GM19328 (cell line): Measurements from ENCODE around the gene TCF7.

ENCODE experiments used
- ATAC-seq: cut with Tn5 transposase; IDR thresholded peaks from one replicate; pipeline ENCODE4 v1.9.1; 2021; ENCODE audit warnings: mild to moderate bottlenecking, moderate library complexity; ENCODE audit not compliant: unreplicated experiment

Gene TCF7

DNA sequence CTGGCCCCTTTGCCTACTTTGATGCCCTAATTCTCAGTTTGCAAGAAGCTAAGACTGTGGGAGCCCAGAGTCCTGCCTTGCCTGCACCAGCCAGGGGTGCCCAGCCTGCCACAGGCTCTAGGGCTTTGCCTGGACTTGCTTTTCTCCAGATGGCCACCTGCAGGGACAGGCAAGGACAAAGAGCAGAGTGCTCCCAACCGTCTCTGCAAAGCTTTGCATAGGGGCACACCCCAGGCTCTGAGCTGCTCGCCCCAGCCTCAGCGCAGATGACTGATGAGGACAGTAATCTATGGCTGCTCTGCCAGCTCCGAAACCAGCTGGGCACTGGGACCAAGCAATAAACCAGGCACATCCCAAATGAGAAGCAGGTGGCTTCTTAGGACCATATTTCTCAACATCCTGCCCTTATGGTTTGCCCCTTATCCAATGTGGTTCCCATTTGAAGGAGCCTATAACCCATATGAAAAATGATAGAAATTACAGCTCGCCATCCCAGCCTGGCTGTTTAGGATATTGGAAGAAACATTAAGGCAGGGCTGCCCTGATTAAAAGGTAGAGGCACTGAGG is 25.4 kb upstream of the TCF7 start:
- no peak for ATAC-seq

DNA sequence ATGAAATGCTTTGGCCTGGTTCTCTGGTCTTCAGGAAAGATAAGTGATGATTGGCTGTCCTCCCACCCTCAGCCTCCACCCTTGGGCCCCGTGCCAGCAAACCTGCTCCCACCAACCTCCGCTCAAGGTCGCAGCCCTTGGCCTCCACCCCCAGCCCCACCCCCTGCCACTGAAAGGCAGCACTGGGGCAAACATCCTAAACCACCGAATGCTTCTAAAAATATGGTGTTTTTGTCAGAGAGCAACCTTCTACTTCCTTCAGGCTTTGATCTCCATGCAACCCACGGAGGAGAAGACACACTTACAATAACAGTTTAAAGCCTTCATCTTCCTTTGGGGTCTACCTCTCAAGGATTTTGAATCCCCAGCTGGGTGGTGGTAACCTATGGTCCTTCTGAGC is 24.0 kb upstream of the TCF7 start:
- ATAC-seq = no peak

DNA sequence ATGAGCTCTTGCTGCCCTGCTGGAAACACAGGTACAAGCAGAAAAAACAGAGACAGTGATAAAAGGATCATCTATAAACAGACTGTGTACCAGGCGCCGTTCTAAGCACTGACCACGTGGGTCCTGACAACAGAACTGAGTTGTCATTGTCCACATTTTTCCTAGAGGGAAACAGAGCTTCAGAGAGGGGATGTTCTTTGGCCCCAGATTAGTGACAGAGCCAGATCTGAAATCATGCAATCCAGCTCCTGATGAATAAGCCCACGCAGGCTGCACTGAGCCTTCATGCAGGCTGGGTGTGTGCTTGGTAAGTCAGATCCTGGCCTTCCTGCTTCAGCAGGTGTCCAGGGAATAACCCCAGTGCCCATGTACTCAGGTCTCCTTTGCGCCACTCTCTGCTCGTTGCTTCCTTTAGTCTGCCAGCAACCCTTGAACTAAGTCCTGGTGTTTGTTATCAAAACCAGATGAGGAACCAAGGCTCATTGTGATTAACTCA is 22.8 kb upstream of the TCF7 start:
- no peak for ATAC-seq

DNA sequence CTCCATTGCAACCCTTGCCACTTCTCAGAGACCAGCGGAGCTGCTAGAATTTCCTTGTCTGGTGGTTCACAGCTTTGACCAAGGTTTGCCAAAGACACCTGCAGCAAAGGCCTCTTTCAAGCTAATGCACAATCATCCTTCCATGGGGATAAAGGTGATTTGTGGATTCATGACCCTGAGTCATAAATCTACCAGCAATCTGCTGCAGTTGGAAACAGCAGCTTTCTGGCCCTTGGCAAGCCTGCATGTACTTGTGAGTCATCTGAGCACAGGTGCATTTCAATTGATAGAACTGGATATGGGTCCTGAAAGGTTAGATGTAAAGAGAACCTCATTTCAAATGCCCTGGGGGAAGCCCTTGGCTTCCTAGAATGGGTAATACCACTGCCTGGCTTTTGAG is 21.6 kb upstream of the TCF7 start:
- ATAC-seq = no peak

DNA sequence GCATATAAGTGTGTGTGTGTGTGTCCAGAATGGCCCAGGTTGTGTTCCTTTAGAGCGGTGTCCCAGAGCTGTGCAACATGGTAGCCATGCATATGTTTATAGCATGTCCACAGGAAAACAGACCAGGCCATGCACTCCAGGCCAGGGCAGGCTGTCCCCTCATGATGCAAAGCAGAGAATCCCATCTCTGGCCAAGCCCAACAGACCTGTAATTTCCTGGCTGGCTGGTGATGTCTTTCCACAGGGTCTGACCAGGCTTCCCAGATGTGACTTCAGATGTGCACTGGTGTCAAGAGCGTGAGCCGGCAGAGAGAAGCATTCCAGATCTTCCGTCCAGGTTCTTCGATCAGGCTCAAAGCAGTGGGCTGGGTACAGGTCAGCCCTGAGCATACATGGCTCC is 21.1 kb upstream of the TCF7 start:
- ATAC-seq = no peak

DNA sequence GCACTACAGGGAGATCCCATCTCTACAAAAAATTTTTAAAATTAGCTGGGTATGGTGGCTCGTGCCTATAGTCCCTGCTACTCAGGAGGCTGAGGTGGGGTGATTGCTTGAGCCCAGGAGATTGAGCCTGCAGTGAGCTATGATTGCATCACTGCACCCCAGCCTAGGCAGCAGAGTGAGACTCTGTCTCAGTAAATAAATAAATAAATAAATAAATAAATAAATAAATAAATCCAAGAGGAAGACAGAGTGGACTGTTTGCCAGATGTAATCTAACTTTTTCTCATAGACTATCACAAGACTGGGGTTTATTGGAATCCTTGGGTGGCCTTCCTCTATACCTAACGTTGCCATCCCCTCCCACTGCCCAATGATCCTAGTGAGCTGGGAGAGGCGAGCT is 19.2 kb upstream of the TCF7 start:
- ATAC-seq = no peak

DNA sequence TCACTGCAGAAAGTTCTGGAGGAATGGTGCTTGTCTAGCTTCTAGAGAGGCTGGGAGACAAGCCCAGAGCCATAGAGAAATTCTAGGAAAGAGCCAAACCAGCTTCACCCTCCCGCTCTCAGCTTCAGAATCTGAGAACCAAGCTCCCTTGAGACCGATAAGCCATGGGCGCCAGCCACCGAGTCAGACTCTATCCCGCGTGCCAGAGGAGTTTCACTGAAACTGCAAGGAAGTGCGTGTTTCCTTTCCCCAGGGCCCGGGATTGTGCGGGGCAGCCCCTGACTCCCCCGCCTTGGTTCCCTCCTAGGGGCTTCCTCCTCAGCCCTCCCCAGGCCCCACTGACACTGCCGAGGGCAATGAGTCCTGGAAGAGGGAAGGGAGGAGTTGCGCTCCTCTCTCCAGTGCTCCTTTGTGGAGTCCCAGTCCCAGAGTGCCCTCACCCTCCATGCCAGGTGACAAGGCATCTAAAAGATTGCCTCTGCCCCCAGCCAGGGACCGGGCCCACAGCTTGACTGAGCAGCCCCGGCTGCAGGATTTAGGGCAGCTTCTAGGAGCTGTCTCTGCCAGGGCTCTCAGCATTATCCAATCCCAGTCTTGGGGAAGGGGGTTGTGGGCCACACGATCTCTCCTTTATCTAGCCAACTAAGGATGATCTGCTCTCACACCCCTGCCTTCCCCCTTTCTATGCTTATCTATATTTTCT is 18.4 kb upstream of the TCF7 start:
- ATAC-seq = no peak

DNA sequence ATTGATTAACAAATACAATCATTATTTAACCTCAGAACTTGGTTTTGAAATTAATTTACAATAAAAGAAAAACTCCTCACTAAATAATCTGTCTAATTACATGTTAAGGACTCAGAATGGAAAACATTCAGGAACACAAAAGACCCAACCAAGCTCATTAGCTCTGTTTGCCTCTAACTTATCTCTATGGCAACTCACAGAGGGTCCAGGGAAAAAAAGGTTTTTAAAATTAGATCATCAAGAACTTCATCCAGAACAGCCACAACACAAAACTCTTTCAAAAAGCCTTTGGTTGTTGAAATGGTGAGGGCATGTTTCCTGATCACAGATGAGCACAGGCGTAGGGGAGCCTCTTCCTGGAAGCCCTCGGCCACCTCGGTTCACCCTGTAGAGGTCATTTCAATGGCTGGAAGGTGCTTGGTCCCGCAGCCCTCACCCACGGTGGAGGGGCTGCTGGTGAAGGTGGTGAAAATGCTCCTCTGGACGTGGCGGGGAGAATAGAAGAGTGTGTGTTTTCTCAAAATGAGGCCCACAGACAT is 17.2 kb upstream of the TCF7 start:
- no peak for ATAC-seq

DNA sequence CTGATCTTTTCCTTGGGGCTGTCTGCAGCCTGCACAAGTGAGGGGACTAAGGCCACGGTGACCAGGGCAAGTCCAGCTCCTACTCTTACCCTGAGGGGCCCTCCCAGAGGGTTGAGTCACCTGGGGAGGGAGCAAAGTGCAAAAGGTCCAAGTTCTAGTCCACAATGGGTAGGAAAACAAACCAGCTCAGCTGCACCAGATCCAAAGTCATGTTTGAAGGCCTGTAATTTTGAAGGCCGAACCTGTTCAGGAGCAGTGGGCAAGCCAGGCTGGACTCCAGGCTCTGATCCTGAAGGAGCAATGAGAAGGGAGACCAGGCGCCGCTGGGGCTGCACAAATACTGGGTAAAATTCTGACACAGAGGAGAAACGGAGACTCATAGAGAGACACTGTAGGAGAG is 15.8 kb upstream of the TCF7 start:
- no peak for ATAC-seq

DNA sequence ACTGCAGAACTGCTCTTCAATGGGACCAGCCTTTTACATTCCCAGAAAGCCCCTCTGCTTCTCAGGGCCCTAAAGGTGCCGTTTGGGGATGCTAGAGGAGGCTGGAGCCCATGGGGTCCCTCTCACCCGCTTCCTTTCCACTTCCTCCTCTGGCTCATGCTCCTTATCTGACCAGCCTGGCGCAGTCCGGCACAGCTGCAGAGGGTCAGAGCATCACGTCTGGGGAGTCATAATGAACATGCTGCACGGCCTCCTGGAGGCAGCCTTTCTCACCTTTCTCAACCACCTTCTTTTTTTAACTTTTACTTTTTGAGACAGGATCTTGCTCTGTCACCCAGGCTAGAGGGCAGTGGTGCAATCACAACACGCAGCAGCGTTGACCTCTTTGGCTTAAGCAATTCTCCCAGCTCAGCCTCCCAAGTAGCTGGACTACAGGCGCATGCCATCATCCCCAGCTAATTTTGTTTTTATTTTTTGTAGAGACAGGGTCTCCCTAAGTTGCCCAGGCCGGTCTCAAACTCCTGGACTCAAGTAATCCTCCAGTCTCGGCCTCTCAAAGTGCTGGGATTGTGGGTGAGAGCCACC is 15.1 kb upstream of the TCF7 start:
- no peak for ATAC-seq

DNA sequence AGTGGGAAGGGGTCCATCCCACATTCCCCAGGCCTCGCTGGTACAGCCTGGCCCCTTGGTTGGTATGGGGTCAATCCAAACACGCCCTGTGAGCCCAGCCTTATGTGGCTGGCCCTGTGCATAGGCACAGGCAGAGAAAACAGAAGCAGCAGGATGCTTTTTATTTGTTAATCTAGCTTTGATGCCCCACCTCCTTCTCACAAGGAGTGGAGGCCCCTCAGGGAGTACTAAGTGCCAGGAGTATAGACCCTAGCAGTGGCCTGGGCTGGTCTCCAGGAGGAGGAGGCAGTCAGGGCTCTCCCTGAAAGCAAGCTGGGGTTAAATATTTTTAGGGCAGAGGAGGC is 14.6 kb upstream of the TCF7 start:
- ATAC-seq = no peak

DNA sequence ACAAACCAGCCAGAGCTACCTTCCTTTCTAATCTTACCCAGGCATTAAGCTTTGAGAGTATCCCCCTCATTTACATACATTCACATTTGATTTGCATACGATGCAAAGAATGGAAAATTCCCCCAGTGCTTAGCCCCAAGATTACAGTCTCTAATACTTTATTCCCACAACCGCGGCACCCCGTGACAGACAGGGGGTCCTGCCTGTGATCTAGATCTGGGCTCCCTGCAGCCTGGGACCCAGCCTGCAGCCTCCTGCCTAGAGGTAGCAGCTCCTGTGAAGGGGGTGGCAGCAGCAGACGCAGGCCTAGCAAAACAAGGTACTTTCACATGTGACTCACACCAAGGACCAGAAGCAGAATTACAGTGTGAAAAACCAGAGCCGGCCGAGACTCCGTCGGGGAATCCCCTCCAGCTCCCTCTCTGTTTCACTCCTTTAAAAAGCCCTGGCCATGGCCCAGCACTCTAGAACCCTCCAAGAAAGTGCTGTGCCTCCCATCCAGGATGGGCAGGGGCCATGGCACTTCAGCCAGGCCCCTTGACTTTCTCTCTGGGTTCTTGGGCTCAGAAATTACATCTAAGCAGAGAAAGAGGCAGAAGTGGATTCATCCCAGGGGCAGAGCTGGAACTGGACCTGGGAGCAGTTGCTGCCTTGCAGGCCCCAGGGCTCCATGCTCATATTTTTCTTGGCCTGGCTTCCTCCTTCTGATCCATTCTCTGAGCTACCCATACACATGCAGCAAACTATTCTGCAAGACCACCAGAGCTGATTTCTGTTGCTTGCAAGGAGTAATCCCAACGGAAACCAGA is 14.0 kb upstream of the TCF7 start:
- peak; percentile 75 for ATAC-seq

DNA sequence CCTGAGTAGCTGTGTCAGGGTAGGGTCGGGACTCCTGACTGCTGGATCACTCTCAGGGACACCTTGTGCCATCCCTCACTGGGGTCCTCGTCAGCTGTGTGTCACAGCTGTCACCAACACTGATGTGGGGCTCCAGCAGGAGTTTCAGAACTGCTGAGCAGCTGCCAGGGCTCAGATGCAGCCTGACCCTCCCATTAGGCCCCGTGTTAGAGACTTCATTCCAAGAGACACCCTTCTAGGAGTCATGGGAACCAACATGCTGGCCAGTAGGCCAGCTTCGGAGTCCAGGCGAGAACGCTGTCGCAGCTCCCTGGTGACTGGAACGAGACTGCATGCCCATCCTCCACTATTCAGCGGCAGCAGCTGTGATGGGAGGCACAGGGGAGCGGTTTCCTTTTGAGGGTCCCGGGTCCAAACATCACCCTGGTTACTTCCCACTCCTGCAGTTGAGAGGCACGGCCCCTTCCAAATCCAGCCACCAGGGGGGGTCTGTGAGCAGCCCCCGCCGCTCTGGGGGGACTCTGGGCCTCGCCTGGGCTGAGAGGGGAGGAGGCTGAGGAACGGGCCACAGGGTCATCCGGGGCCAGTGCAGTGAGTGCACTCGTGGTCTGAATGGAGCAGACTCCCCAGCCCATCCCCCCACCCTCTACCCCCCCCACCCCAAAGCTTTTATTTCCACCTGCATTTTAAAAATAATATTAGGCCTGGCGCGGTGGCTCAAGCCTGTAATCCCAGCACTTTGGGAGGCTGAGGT is 12.6 kb upstream of the TCF7 start:
- no peak for ATAC-seq

DNA sequence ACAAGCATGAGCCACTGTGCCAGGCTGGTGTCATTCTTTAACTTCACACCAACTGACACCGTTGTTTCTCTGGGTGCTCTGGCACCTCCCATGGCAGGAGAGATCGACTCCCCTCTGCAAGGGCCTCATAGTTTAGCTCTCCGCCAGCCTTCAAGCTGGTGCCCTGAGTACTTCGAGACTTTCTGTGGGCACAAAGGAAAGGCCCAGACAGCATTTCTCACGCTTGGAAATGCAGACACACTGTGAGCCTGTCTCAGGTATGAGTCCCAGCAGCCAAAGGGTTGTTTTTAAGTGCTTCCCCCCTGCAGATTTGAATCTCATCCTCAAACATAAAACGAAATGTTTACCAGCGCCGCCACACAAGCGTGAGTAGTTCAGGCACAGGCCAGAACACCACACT is 11.1 kb upstream of the TCF7 start:
- ATAC-seq = no peak

DNA sequence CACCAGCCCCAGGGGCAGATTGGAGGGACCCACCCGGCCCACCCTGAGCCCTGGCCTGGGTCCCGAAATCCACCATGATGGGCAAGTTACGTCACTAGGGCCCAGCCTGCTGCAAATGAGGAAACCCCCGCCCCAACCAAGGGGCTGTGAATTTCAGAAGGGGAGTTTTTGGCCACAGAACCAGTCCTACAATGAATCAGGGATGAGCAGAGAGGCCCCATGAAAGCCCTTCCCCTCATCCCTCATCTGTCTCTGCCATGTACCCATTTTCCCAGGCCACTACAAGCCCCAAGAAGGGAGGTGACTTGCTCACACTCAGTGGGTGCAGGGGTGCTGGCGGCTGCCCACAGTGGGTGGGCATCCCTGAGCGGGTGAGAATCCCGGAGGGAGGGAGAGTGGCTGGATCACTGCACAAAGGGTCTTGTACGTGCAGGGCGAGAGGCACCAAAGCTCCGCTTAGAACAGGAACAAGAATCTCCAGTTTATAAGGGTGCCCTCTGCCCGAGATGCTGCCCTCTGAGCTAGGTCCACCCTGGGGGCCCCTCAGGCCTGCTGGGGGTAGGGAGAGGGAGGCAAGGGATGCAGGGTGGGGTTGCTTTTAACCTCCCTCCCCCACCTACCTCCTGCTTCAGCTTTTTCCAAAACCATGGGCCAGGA is 10.4 kb upstream of the TCF7 start:
- ATAC-seq = no peak

DNA sequence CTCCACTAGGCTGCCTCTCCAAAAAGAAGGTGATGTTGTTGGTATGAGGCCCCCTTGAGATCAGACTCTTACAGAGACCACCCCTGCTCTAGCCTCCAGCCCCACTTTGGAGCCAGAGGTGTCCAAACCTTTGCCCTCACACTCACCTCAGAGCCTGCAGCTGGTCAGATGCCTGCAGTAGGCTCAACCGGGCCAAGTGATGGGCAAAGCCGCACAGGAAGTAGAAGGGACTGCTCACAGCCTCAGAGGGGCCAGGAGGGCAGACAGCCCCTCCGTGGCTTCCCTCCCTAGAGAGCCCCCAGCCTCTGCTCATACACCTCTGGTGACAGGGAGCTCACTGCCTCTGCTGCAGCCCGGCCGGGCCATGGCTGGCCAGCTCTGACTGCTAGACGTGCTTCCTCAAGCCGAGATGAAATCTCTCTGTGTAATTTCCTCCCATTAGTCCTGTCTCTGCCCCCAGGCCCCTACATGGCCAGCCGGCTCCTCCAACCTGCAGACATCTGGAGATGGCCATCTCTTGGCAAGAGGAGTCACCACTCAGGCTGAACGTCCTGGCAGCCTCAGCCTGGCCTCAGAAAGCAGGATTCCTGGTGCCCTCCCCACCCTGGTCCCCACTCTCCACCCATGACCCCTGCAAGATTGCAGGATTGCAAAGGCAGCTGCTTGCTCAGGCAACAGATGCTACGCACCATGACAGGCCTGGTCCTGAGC is 7.3 kb upstream of the TCF7 start:
- no peak for ATAC-seq

DNA sequence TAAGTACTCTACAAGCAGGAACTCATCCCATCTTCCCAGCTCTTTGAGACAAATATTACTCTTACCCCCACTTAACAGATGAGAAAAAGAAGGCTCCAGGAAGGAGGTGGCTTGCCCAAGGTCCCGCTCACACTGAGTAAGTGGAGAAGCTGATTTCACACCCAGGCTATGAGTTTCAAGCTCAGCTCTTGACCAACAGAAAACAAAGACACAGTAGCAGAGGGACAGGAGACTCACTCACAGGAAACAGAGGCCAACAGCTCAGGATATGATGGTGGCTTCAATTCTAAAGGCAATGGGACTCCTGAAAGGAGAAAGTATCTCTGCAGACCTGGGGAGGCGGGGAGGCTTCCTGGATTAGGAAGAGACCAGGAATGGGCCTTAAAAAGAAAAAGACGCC is 6.7 kb upstream of the TCF7 start:
- ATAC-seq = no peak

DNA sequence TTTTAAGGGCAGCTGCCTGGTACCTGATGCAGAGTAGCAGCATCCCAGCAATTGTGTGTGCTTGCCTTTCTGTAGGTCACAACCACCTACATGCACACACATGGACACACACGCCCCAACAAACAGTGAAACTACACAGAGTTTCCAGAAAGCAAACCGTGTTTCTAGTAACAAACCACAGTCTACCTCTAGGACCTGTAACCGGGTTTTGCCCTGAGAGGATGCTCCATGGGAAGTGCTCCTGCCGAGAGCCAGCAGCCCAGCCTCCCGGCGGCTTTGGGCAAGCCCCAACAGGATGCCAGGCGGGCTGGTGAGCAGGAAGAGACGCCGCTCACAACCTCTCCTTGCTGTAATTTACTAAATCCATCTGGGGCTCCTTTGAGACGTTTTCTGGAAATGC is 4.1 kb upstream of the TCF7 start:
- ATAC-seq = no peak

DNA sequence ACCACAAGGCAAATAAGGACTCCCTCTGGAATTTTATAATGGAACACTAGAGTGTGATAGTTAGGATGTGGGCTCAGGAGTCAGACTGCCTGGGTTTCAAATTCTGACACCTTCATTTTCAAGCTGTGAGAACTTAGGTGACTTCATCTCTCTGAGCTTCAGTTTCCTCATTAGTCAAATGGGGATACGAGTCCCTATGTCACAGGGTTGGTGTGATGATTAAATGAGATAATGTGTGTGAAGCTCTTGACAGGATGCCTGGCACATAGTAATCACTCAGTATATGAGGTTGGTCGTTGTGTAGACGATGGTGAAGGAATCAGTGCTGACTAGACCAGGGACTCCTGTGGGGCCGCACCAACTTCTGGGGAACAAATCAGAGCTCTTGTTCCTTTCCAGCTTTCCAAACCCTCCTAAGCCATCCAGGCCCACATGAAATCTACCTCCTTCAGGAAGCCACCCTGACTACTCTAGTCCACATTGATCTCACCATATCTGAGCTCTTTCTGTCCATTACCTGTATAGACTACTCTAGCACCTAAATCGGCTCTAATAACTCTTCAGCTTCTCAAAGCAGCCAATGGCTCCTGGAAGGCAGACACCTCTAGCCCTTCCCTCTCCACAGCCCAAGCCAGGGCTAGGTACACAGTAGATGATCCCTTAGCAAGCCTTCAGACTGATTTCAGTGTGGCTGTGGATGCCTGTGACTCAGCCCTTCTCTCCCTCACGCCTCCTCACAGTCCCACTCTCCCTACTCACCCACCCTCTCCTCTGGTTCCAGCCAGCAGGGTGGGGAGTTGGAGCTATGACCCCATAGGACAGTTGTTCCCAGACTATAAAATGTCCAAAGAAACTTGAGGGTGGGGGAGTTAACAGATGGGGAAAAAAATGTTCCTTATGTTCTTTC is 2.5 kb upstream of the TCF7 start:
- no peak for ATAC-seq
